KOPT-K1 (cell line): ENCODE results near the gene MAPK8IP3.

Experiments used
- H3K27ac ChIP-seq: fragments of 200-600 bp; sonication (generic); 2 replicates; pipeline ENCODE4 v1.5.1; 2016; ENCODE audit warnings: antibody characterized with exemption, mild to moderate bottlenecking, low read depth, low read length; ENCODE audit not compliant: poor library complexity, severe bottlenecking
- H3K36me3 ChIP-seq: fragments of 200-600 bp; sonication (generic); 2 replicates; pipeline ENCODE4 v1.5.1; 2017; ENCODE audit warnings: antibody characterized with exemption, mild to moderate bottlenecking, low read length, moderate library complexity; ENCODE audit not compliant: insufficient read depth
- H3K9me3 ChIP-seq: fragments of 200-600 bp; sonication (generic); 2 replicates; pipeline ENCODE4 v1.5.1; 2017; ENCODE audit warnings: antibody characterized with exemption, low read length, mild to moderate bottlenecking; ENCODE audit not compliant: insufficient read depth, poor library complexity, severe bottlenecking

MAPK8IP3 gene

GRCh38 chr16:1749152-1750117 is 43.4 kb downstream of the MAPK8IP3 start:
- H3K36me3 ChIP-seq: peaks cover 86% of the 10 kb centered on the region; the same call in 1 of the 2 replicates
- H3K9me3 ChIP-seq: no peaks in the 10 kb centered on the region
- H3K27ac ChIP-seq: no peak overlapping the region

DNA sequence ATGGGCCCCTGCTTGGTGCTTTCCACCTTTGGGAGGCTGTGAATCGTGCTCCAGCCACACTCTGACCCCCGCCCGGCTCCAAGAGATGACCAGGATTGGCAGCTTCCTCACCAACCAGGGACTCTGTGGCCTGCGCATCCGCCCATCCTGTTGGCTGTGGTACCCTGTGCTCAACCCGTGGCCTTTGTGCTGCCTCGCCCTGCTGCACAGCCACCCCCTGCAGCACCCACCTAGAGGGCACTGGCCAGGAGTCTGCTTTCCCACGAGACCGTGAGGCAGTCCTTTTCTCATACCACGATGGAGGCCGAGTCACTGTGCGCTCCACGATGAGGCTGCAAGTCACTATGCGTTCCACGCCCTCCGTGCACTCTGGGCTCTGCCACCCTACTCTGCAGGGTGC is 46.0 kb downstream of the MAPK8IP3 start:
- Histone ChIP-seq H3K9me3 (no peaks in the 10 kb centered on the region), H3K36me3 (peaks cover 71% of the 10 kb centered on the region; the same call in 1 of the 2 replicates), H3K27ac (no peak overlapping the region)

DNA sequence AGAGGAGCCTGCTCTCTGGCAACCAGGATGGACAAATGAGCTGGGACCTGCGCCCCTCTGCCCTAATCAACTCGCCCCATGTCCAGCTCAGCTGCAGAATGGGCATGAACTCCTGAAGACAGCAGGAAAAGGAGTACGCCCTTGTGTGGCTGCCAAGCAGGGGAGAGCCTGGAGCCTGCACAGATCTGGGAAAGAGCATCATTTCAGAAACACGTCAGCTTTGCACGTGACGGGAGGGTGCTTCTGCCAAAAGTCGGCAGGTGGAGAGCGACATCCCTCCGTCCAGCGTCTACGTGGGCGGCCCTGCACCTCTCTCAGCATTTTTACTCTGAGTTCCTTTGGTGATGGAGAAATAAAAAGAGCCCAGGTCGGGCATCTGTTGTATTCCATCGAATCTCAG is 46.9 kb downstream of the MAPK8IP3 start:
- H3K9me3 ChIP-seq: no peaks in the 10 kb centered on the region
- H3K36me3 ChIP-seq: peaks cover 66% of the 10 kb centered on the region; the same call in 1 of the 2 replicates
- no peak overlapping the region for H3K27ac ChIP-seq

GRCh38 chr16:1754204-1754603 is 48.2 kb downstream of the MAPK8IP3 start:
- H3K27ac ChIP-seq: no peak overlapping the region
- peaks cover 57% of the 10 kb centered on the region; the same call in 1 of the 2 replicates for H3K36me3 ChIP-seq
- no peaks in the 10 kb centered on the region for H3K9me3 ChIP-seq

DNA sequence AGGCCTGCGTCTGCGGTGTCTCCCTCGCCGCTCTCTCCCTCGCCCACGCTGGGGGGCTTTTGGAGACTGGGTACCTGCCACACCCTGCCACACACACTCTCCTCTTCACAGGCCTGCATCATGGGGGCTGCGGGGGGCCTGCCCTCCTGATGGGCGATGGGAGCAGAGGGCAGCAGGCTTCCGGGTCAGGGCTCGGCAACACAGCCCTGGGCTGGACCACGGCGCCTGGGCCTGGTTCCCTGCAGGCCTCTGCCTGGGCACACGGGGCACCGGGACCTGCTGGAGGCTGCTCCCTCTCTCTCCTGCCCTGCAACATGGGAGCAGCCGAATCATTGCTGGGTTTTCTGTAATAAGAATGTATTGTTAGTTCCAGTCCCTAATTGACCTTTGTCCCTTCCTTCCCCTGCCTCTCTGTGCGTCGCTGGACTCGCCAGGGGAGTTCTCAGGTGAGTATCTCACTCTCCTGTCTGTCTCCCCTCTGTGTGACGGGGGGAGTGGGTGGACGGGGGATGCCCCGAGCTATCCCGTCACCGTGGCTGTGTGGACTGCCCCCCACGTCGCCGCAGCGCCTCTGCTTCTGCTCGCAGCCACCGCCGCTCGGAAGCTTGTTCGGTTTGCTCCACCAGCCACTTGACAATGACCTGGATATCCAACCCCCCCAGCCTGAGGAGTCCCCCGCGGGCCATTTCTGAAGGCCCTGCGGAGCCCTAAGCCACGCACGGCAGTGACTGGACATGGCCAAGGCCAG is 51.9 kb downstream of the MAPK8IP3 start:
- Histone ChIP-seq H3K27ac (peak overlapping the region; percentile 25), H3K36me3 (peaks cover 62% of the 10 kb centered on the region; the same call in 1 of the 2 replicates), H3K9me3 (no peaks in the 10 kb centered on the region)

DNA sequence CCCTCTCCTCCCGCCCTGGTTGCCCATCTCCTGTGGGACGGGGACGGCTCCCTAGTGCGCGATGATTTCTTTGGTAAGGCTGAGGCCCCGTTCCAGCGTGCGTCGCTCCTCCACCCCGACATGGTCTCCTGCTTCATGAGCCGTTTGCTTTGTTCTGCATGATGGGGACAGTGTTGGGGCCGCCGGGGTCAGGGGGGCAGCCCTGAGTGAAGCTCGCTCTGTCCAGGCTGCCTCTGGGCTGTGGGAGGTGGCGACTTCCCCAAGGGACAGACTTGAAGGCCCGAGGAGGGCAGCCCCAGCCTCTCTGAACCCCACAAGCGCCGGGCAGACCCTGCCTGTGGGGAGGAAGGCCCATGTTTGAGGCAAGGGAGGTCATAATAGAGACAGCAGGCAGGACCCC is 52.9 kb downstream of the MAPK8IP3 start:
- Histone ChIP-seq H3K27ac (no peak overlapping the region), H3K36me3 (peaks cover 63% of the 10 kb centered on the region; the same call in 1 of the 2 replicates), H3K9me3 (no peaks in the 10 kb centered on the region)

GRCh38 chr16:1759511-1759910 is 53.5 kb downstream of the MAPK8IP3 start:
- Histone ChIP-seq H3K36me3 (peaks cover 63% of the 10 kb centered on the region; the same call in 1 of the 2 replicates), H3K27ac (no peak overlapping the region), H3K9me3 (no peaks in the 10 kb centered on the region)

- H3K9me3 ChIP-seq: no peaks in the 10 kb centered on the region
- no peak overlapping the region for H3K27ac ChIP-seq
- H3K36me3 ChIP-seq: peaks cover 70% of the 10 kb centered on the region
These were observed 54.9 kb downstream of the MAPK8IP3 start for GRCh38 chr16:1760911-1761310.

- Histone ChIP-seq H3K9me3 (no peaks in the 10 kb centered on the region), H3K27ac (no peak overlapping the region), H3K36me3 (peaks cover 79% of the 10 kb centered on the region)
These were observed 55.8 kb downstream of the MAPK8IP3 start for GRCh38 chr16:1761751-1762150.

DNA sequence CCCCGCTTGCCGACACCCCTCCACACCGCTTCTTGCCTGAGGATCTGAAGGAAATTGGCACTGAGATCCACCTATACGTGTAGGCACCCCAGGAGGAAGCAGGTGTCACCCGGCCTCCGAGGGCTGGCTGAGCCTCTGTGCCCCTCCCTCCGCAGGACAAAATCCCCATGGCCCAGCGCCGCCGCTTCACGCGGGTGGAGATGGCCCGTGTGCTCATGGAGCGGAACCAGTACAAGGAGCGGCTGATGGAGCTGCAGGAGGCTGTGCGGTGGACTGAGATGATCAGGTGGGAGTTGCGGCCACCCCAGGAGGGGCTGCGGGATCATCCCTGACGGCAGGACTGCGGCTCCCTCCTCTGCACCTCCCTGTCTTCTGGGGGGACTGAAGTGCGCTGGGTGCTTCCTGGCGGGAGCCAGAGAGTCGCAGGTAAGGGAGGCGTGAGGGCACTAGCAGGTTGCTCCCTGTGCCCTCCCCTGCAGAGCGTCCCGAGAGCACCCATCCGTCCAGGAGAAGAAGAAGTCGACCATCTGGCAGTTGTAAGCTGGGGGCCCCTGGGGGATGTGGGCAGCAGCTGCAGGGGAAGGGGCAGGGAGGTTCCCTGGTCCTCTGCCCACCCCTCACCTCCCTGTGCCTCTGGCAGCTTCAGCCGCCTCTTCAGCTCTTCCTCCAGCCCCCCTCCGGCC is 56.3 kb downstream of the MAPK8IP3 start:
- Histone ChIP-seq H3K36me3 (peaks cover 85% of the 10 kb centered on the region), H3K9me3 (no peaks in the 10 kb centered on the region), H3K27ac (no peak overlapping the region)

GRCh38 chr16:1762879-1763520 is 57.0 kb downstream of the MAPK8IP3 start:
- Histone ChIP-seq H3K27ac (no peak overlapping the region), H3K36me3 (peaks cover 86% of the 10 kb centered on the region), H3K9me3 (no peaks in the 10 kb centered on the region)

DNA sequence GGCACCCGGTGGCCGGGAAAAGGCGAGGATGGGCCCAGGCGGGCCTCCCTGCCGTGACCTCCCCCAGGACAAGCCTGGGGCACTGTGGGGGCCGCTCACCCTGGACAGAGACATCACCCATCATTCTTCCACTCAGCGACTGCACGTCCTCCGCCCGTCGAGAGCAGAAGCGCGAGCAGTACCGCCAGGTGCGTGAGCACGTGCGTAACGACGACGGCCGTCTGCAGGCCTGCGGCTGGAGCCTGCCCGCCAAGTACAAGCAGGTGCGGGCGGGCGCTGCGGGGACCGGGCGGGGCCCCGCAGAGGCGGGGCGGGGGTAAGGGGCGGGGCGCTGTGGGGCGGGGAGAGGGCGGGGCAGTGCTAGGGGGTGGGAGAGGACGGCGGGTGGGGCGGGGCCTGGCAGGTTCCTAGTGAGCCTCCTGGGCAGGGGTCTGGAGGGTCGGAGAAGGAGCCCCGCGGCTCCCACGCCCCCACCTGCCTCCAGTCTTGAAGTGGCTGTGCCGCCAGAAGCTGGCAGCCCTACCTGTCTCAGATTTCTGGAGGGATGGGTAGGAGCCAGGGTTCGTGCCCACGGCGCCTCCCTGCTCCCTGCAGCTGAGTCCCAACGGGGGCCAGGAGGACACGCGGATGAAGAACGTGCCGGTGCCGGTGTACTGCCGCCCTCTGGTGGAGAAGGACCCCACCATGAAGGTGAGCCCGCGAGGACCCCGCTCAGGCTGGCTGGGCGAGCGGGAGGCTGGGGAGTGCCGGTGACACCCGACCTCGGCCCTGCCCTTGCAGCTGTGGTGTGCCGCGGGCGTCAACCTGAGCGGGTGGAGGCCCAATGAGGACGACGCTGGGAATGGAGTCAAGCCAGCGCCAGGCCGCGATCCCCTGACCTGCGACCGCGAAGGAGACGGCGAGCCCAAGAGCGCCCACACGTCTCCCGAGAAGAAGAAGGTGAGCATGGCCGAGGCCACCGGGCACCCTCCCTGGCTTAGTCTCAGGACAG is 57.8 kb downstream of the MAPK8IP3 start:
- H3K36me3 ChIP-seq: peaks cover 91% of the 10 kb centered on the region
- no peak overlapping the region for H3K27ac ChIP-seq
- H3K9me3 ChIP-seq: no peaks in the 10 kb centered on the region

GRCh38 chr16:1764971-1765370 is 59.0 kb downstream of the MAPK8IP3 start:
- Histone ChIP-seq H3K36me3 (peaks cover 94% of the 10 kb centered on the region), H3K27ac (no peak overlapping the region), H3K9me3 (no peaks in the 10 kb centered on the region)
